DOHH2 (cell line): ENCODE results near the gene FGFR3.

Experiments
- CTCF ChIP-seq: fragments of 200-600 bp; sonication (generic); IDR thresholded peaks from one replicate; pipeline ENCODE4 v1.5.1; 2014; ENCODE audit warnings: antibody characterized with exemption, mild to moderate bottlenecking, low read depth, low read length; ENCODE audit not compliant: poor library complexity, severe bottlenecking
- EZH2phosphoT487 ChIP-seq: fragments of 200-600 bp; sonication (generic); IDR thresholded peaks from 2 replicates; pipeline ENCODE4 v1.6.1; 2017; ENCODE audit warnings: borderline replicate concordance, mild to moderate bottlenecking, antibody characterized with exemption, low read length, moderate library complexity, mixed read lengths

- TF ChIP-seq CTCF (peak; percentile 98), EZH2phosphoT487 (no peak)
These were observed 16.8 kb downstream of the FGFR3 start for GRCh38 chr4:1809754-1810502.
